HL-60 (cell line): ENCODE measurements around the gene PPAN.

Experiments
- GABPA ChIP-seq: IDR thresholded peaks from 2 replicates; pipeline ENCODE4 v1.6.1; 2012; ENCODE audit warnings: low read depth
- POLR2AphosphoS5 ChIP-seq: IDR thresholded peaks from 2 replicates; pipeline ENCODE4 v1.6.1; 2012; ENCODE audit warnings: low read depth
- REST ChIP-seq: IDR thresholded peaks from 2 replicates; pipeline ENCODE4 v1.6.1; 2012; ENCODE audit warnings: low read depth; ENCODE audit not compliant: insufficient replicate concordance
- SPI1 ChIP-seq: IDR thresholded peaks from 2 replicates; pipeline ENCODE4 v1.6.1; 2012; ENCODE audit warnings: low read depth, mild to moderate bottlenecking, borderline replicate concordance
- TF ChIP-seq, protein P1 (sequence below): IDR thresholded peaks from one replicate; pipeline ENCODE4 v1.5.1; 2011; ENCODE audit warnings: low read length, control low read depth, inconsistent platforms; ENCODE audit not compliant: insufficient read depth

- TF ChIP-seq POLR2AphosphoS5: no peak
- TF ChIP-seq, protein P1, sequence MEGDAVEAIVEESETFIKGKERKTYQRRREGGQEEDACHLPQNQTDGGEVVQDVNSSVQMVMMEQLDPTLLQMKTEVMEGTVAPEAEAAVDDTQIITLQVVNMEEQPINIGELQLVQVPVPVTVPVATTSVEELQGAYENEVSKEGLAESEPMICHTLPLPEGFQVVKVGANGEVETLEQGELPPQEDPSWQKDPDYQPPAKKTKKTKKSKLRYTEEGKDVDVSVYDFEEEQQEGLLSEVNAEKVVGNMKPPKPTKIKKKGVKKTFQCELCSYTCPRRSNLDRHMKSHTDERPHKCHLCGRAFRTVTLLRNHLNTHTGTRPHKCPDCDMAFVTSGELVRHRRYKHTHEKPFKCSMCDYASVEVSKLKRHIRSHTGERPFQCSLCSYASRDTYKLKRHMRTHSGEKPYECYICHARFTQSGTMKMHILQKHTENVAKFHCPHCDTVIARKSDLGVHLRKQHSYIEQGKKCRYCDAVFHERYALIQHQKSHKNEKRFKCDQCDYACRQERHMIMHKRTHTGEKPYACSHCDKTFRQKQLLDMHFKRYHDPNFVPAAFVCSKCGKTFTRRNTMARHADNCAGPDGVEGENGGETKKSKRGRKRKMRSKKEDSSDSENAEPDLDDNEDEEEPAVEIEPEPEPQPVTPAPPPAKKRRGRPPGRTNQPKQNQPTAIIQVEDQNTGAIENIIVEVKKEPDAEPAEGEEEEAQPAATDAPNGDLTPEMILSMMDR: no peak
- no peak for TF ChIP-seq REST
- no peak for TF ChIP-seq GABPA
- TF ChIP-seq SPI1: no peak
These were observed 45.9 kb downstream of the PPAN start for GRCh38 chr19:10152100-10152499.
